ENCODE measurements around the gene EHMT1.

- TF ChIP-seq, protein P1, sequence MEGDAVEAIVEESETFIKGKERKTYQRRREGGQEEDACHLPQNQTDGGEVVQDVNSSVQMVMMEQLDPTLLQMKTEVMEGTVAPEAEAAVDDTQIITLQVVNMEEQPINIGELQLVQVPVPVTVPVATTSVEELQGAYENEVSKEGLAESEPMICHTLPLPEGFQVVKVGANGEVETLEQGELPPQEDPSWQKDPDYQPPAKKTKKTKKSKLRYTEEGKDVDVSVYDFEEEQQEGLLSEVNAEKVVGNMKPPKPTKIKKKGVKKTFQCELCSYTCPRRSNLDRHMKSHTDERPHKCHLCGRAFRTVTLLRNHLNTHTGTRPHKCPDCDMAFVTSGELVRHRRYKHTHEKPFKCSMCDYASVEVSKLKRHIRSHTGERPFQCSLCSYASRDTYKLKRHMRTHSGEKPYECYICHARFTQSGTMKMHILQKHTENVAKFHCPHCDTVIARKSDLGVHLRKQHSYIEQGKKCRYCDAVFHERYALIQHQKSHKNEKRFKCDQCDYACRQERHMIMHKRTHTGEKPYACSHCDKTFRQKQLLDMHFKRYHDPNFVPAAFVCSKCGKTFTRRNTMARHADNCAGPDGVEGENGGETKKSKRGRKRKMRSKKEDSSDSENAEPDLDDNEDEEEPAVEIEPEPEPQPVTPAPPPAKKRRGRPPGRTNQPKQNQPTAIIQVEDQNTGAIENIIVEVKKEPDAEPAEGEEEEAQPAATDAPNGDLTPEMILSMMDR (IDR thresholded peaks at IDR 0.05; ENCODE audit: low read length) = no peak
- TF ChIP-seq EZH2 (IDR thresholded peaks at IDR 0.05; ENCODE audit: borderline replicate concordance, low read length) = no peak
Observed at GRCh38 chr9:137787786-137788505, 169.1 kb downstream of the EHMT1 start.

Data from OCI-LY1 (cell line).